GM21515 (cell line): ENCODE measurements around the gene LAGE3.
"Not testable (repeated sequence)": the region's sequence is repeated elsewhere in the genome, so short reads cannot be mapped to it uniquely, and the experiment has no call there.

Experiments
- ATAC-seq: cut with Tn5 transposase; IDR thresholded peaks from one replicate; pipeline ENCODE4 v1.9.1; 2021; ENCODE audit not compliant: unreplicated experiment

The LAGE3 gene

GRCh38 chrX:154502989-154503388 lies 23.9 kb upstream of the LAGE3 start:
- ATAC-seq = no peak

GRCh38 chrX:154502098-154502497 lies 23.0 kb upstream of the LAGE3 start:
- ATAC-seq = no peak

- not testable (repeated sequence) for ATAC-seq
Observed at GRCh38 chrX:154501423-154501822, 22.3 kb upstream of the LAGE3 start.

GRCh38 chrX:154496591-154497137 lies 17.6 kb upstream of the LAGE3 start:
- not testable (repeated sequence) for ATAC-seq

GRCh38 chrX:154495472-154495922 lies 16.4 kb upstream of the LAGE3 start:
- no peak for ATAC-seq

- no peak for ATAC-seq
Observed at GRCh38 chrX:154494715-154495114, 15.6 kb upstream of the LAGE3 start.

GRCh38 chrX:154490414-154491083 lies 11.5 kb upstream of the LAGE3 start, which contains the start of gene SLC10A3:
TSS of gene SLC10A3 (minus strand) at chrX:154490629. CDS start at chrX:154488940, 1,689 bp downstream.
- peak; percentile 69 for ATAC-seq

- ATAC-seq = peak; percentile 33
Observed at GRCh38 chrX:154490021-154490413, 10.9 kb upstream of the LAGE3 start.

- no peak for ATAC-seq
Observed at GRCh38 chrX:154489182-154489581, 10.1 kb upstream of the LAGE3 start.

- no peak for ATAC-seq
Observed at GRCh38 chrX:154488336-154489075, 9.4 kb upstream of the LAGE3 start.

- ATAC-seq = no peak
Observed at GRCh38 chrX:154487518-154488290, 8.6 kb upstream of the LAGE3 start.

- ATAC-seq = no peak
Observed at GRCh38 chrX:154486396-154487207, 7.5 kb upstream of the LAGE3 start, which contains the start of gene UBL4A. TSS of gene UBL4A (minus strand) at chrX:154486615. CDS start at chrX:154486584, 31 bp downstream.

- ATAC-seq = no peak
Observed at GRCh38 chrX:154486052-154486395, 6.9 kb upstream of the LAGE3 start.

GRCh38 chrX:154485150-154486051 lies 6.3 kb upstream of the LAGE3 start:
- no peak for ATAC-seq

GRCh38 chrX:154484255-154485149 lies 5.4 kb upstream of the LAGE3 start:
- ATAC-seq = no peak

- ATAC-seq = no peak
Observed at GRCh38 chrX:154483325-154483724, 4.2 kb upstream of the LAGE3 start.

GRCh38 chrX:154482786-154483185 lies 3.7 kb upstream of the LAGE3 start:
- no peak for ATAC-seq

- no peak for ATAC-seq
Observed at GRCh38 chrX:154481911-154482601, 3.0 kb upstream of the LAGE3 start.
